HPDE6-E6E7 (cell line): Measurements from ENCODE around the gene CDHR3.
"Not testable (repeated sequence)": the region's sequence is repeated elsewhere in the genome, so short reads cannot be mapped to it uniquely, and the experiment has no call there.

Source experiments
- DNase-seq: peaks from one replicate; pipeline ENCODE4 v3.0.0; 2011; ENCODE audit warnings: missing footprints; ENCODE audit errors: extremely low spot score

Gene CDHR3

DNA sequence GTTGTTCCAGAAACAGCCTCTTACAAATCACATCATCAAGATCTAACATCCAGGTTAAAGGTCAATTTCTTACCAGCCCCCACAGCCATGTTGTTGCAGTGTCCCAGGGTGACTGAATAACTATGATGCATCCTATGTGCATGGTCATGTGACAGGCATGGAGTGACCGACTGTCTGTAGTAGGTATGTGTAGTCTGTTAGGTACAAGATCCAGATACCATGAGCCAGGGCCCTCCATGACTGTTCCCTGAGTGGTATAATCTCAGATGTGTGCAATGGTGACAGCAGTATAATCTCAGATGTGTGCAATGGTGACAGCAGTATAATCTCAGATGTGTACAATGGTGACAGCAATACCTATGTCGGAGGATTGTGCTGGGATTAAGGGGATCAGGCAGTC lies 8.8 kb downstream of the CDHR3 start:
- DNase-seq, result no peak

DNA sequence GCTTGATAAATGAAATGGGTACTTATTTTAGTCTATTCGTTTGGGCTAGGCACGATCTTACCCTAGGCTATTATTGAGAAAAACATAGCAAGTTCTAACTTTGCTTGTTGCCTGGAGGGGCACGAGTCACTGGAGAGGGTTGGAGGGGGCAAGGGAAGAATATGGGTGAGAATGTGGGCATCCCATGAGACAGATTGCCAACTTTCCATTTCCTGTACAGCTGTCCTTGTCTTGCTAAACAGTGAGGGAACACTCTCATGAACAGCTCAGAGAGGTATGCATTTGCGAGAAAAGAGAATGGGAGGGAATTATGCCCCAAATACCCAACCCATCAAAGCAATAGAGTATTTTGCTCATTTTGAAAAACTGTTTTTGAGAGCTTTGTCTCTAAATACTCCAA lies 9.2 kb downstream of the CDHR3 start:
- no peak for DNase-seq

DNA sequence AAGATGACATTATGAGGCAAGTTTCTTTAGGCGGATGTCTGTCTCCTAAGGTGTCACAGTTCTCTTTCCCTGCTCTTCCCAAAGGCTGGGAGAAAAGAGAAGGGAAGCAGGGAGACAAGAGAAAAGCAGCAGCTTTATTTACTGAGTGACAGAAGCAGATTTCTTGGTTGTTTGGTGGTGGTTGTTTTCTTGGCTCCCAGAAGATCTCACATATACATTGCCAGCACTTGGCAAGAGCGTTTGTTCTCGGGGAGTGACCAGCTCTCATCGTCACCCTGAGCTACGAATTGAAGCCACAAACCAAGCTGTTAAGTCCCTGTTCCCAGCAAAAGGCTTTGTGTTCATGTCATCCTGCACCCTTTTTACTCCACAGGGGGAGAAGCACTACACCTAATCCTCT lies 11.4 kb downstream of the CDHR3 start:
- no peak for DNase-seq

DNA sequence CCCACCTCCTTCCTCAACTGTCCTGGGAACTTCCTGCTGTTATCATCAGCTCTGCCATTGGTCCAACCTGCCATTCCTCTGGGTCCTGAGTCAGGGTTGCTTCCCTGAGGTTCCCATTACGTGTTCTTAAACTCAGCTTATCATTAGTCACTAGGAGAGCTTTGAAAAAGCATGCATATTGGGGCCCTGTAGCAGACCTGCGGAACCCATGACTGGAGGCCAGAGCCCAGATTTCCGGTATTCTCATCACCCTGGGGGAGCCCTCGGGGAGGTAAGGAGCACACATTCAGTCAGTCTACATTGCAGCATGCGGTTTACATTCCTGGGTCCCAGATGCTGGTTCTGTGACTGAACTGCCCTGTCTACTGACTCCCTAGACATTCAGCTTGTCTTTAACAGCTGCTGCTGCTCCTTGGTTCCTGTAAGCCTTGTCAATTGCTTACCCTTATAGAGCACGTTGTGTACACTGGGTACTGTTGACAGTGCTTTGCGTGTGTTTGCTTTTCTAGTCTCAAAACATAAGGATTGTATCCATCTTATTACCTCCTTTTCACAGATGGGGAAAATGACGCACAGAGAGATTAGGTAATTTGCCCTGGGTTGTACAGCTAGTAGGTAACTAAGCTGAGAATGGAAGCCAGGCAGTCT lies 12.8 kb downstream of the CDHR3 start:
- no peak for DNase-seq

DNA sequence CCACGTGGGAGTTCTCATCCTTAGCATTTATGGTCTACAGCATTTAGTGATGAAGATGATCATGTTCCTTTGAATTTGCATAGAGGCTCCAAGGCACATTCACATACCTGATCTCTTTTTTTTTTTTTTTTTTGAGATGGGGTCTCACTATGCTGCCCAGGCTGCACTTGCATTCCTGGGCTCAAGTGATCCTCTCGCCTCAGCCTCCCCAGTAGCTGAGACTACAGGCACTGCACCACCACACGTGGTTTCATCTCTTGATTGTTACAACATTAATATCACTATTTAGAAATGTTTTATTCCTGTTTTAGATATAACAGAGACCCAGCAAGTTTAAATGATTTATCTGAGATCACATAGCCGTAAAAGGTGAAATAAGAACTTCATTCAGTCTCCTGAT lies 13.8 kb downstream of the CDHR3 start:
- no peak for DNase-seq

DNA sequence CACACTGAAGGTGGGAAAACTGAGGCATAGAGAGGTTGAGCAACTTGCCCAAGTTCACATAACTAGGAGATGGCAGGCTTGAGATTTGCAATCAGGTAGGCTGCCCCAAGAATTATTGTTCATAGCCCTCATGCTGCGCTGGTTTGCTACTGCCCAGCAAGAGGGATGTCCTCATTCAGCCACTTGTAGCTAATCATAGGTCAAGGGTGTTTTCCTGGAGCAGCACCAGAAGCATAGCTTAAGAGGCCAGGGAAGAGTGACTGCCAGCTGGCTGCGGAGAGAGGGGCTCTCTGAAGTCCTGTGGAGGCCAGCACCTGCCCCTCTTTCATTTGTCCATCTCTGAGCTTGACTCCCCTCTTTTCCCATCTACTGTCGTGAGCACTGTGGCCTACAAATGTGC lies 15.0 kb downstream of the CDHR3 start:
- no peak for DNase-seq

DNA sequence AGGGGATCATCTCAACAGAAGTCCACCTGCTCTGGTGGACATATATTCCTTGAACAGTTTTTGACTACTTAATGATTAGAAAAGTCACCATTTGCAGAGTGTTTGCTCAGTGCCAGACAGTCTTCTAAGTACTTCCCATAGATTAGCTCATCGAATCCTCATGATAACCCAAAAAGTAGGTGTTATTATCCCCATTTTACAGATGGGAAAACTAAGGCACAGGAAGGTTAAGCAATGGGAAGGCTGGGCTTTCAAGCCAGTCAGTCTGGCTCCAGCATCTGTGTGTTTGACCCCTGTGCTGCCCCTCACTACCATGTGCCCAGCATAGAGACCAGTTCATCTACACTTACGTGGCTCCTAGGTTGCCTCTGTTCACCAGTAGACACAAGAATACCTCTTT lies 15.9 kb downstream of the CDHR3 start:
- no peak for DNase-seq

DNA sequence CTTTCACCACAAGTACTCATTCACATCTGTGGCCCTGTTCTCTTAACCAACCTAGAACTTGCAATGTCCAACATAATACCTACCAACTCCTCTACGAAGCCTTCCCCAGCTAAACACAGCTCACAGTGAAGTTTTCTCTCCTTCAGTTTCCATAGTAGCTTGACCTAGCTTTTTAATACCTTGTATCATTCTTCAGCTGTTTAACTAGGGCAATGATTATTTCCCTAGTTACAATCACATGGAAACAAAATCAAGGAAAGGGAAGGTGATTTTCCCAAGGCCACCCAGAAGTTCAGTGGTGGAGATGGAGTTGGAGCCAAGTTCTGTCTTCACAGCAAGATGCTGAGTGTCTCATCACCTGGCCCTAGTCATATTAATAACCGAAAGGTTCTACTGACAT lies 16.3 kb downstream of the CDHR3 start:
- no peak for DNase-seq

DNA sequence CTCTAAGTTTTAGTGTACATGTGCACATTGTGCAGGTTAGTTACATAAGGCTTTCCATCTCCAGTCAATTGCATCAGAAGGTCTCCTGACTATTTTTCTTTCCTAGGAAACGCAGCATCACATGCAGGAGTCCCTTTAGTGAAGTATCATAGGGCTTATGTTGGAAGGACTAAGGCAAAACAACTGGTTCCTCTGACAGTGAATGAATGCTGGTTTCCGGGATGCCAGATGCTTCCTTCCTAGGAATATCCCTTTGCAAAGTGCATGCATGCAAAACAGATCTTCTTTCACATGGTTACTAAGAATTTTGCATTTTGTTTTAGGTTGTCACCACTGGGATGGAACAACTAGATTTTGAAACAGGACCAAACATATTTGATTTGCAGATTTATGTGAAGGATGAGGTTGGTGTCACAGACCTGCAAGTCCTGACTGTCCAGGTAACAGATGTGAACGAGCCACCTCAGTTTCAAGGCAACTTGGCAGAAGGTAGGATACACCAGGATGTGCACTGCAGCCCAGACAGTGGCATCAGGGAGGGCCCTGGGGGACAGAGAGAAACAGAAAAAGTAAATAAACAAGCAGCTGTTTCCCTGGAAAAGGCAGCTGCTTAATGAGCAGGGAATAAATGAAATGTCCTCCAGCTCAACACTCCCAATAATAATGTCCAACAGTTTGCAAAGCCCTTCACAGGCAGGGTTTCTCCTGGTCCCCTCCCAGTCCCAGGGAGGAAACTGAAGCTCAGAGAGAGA lies 17.8 kb downstream of the CDHR3 start:
- DNase-seq, result no peak

DNA sequence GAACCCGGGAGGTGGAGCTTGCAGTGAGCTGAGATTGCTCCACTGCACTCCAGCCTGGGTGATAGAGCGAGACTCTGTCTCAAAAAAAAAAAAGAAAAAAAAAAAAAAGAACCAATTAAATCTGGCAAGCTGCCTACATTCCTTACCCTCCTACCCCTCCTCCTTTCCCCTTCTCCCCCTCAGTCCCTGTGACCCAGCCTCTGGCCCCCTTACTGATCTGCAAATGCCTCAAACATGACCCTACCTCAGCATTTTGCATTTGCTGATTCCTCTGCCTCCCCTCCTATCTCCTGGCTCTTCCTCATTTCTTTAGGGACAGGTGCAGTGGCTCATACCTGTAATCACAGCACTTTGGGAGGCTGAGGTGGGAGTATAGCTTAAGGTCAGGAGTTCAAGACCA lies 19.3 kb downstream of the CDHR3 start:
- no peak for DNase-seq

DNA sequence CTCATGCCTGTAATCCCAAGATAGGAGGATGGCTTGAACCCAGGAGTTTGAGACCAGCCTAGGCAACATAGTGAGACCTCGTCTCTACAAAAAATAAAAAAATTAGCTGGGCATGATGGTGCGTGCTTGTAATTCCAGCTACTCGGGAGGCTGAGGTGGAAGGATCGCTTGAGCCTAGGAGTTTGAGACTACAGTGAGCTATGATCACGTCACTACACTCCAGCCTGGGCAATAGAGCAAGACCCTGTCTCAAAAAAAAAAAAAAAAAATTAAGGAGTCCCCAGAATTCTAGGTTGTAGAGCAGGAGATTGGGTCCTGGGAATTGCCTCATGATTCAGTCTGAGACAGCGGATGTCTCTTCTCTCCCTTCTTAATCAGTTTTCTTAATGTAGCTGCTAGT lies 21.7 kb downstream of the CDHR3 start:
- DNase-seq, result not testable (repeated sequence)

DNA sequence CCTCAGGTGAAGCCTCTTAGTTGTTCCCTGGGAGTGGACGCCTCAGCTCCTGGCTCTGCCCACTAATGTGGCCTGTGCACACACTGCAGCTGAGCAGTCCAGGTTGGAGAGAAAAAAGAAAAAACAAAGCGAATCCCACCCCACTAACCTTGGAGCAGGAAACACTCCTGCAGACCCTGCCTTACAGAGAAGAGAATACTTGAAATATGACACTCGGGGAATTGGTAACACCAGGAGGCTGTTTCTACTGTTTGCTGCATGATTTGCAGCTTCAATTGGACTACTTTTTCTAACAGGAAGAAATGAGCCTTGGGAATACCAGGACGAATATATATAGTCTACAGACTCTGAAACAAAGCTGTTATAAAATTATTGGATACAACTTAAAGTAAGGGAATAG lies 22.2 kb downstream of the CDHR3 start:
- no peak for DNase-seq

DNA sequence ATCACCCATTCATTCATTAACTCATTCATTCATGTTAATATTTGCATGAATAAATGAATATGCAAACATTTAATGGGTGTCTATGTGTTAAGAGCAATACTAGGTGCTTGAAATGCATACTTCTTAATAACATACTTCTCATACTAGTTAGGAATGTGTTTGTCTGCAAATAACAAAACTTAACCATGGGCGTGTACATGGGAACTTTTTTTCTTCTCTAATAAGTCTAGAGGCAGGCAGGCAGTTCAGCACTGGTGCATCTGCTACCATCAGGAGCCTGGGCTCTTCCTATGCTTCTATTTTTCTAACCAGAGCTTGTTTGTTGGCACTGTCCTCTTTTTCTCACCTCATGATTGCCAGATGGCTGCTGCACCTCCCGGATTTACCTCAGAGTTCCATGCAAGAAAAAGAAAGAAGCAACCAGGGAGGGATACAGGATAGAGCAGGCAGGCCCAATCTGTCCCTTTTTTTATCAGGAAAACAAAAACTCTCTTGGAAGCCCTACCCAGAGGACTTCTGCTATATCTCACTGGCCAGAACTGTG lies 22.7 kb downstream of the CDHR3 start:
- DNase-seq, result no peak

DNA sequence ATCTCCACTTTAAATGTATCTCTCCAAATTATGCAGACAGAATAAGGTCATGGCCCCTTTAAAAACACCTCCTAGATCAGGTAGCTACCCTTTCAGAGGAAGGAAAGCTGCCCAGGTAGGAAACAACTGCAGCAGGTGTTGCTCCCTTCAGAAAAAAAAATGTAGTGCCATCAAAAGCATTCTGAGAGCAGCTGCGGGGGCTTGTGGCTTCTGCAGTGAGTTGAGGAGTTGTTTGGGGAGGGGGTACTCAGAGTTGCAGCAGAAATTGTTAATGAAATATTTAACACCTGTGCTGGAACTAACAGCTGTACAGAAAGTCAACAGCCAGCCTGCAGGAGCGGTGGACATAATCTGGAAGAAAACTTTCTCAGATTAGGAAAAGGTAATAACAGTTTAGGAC lies 24.0 kb downstream of the CDHR3 start:
- DNase-seq, result no peak

DNA sequence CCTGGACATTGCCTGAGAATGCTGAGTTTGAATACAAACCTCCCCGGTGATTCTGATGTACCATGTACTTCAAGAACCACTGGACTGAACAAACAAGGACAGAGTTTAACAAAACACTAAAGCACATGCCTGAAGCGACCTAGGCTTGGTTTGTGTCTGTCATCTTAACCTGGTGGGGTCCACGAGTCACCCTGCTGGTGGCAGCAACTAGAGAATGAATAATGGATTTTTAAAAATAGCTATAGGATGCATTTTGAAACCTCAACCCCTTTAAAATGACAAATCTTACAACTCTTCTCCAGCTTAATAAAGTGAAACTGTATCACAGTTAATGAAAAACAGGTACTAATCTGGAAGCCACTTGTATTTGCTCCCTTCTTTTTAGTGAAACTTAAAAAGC lies 25.2 kb downstream of the CDHR3 start:
- DNase-seq, result no peak

DNA sequence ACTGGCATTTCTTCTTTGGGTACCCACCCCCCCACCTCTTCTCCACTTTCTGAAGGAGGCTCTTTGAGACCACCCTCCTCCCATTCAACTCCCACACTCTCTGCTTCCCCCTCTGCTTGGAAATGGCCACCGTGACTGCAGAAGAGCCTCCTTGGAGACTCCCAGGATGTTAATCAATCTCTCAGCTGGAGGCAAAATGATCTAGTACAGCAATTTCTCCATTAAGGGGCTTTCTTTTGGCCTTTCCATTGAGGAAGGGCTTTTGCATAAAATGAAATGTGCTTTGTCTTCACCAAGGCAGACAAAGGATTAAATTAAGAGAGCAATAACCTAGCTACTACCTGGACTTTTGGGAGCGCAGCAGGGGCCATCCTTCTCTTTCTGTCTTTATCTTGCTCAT lies 26.1 kb downstream of the CDHR3 start:
- DNase-seq, result no peak

DNA sequence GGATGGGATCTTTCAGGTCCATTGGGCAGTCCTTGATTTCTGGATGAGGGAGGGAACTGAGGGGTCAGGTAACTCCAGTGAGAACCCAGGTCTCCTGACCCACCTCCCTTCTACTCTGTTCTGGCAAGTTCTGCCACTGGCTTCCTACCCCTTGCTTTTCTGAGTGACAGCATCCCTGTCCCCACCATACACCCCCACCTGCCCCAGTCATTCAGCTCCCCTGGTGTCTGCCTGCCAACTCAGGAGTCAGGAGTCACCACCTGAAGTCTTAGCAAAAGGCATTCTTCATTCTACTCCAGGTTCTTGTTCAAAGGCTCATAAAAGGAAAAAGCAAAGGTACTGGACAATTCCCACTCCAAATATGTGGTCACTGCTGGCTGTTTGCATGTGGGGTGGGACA lies 26.6 kb downstream of the CDHR3 start:
- no peak for DNase-seq

DNA sequence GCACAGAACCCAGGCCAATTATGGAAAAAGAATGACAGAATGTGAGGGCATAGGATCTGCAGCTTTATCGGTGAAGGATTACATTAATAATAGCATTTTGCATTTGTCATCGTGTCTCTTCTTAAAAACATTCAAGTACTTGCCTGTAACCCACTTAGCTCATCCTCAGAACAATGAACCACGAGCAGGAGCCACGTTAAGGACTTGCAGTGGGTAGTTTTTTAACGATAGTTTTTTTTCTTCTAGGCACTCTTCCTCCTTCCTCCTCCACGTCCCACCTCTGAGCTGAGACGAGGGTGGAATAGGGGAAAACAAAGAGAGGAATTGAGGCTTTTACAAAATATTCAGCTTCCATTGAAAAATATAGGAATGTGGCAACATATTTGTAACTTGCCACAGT lies 27.1 kb downstream of the CDHR3 start:
- no peak for DNase-seq

DNA sequence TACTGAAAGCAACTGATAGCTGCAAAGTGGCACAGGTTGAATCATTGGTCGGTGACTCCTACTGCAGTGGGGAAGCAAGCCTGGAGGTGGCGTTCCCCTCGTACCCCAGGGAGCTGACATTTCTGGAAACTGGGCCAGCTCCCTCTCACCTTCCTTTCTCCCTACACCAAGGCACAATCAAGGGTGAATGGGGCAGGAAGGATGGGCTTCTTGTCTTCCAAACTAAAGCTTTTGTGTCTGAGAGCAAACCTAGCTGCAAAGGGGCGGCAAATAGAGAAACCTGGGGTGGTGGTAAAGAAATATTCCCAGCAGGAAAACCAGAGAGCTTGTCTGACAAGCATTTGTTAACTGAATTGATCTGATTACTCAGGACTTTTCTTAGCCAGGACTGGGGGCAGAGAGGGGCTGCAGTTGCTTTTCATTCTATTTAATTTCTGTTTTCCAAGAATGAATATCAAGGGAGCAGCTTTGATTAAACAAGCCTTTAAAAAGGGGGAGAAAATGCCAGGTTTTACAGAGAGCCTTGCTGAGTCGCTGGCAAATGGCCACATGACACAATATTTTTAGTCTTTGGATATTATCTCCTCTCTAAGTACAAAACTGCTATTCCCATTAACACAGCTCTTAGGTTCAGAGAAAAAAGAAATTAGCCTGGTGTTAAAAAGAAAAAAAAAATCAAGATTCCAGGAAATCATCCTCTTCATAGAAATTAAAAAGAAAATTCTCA lies 27.8 kb downstream of the CDHR3 start:
- DNase-seq, result no peak

DNA sequence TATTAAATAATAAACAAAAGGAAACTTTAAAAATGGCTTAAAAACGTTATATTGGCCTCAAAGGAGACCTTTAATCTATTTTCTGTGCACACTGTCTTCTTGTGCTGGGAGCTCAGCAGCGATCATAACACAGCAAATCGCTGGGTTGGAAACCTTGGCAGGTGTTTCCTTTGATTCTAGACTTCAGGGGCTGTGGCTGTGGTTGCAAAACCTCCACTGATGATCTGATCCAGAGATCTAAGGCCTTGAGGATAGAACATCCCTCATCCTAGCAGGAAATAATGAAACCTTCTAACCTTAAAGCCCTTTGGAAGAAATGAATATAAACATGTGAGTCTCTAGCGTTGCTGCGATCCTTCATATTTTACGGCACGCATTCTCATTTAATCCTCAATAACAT lies 29.8 kb downstream of the CDHR3 start:
- DNase-seq, result no peak

DNA sequence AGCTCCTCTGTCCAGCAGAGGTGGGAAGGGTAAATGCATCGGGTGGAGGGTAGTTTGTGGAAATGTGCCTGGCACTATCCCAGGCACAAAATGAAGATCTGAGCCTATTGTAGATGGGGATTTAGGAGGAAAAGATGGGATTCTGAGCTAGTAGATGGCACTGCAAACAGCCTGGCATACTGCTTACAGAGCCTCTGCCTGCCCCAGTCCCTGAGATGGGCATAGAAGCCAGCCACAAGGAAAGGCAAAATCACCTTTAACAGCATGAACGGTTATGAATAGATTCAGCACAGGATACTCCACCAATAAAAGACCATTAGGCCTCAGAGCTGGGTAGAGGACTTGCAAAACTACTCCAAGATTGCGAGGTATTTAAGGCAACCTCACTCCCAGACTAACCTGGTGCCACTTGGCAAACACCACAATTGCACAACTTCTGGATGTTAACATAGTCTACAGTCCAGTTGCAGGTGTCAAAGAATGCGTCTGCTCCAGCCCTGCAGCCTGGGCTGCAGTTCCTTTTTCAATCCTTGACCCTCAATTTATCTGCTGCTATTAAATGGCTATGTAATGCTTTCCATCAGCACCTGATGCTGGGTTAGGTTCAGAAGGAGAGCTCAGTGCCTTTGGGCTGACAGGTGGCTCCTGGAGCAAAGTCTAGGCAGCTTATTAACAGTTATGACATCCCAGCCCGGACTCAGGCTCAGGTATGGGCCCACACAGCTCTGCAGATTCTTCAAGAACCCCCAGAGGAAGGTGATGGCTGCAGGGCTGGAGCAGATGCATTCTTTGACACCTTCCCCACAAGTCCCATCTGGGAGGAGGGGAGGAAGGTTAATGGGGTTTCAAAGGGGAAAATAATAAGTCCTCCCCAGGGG lies 34.0 kb downstream of the CDHR3 start:
- no peak for DNase-seq

DNA sequence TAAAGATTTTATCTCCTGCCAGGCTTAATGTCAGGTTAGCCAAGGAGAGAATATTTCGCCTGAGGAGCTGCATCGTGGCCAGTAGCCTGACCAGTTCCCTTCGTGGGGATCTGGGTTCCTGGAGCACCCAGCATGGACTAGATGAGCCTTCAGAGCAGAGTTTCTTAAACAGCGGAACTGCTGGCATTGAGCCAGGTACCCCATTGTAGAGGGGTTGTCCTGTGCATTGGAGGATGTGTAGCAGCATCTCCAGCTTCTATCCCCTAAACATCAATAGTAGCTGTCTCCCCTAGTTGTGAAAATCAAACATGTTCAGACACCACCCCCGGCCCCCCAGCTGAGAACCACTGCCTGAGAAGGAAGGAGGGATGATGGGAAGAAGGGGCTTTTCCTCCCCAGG lies 36.2 kb downstream of the CDHR3 start:
- no peak for DNase-seq
